GM21360 (cell line): ENCODE data around the gene RHO.
"Not testable (repeated sequence)": the region's sequence is repeated elsewhere in the genome, so short reads cannot be mapped to it uniquely, and the experiment has no call there.

Experiments used
- ATAC-seq: cut with Tn5 transposase; IDR thresholded peaks from one replicate; pipeline ENCODE4 v1.9.1; 2021; ENCODE audit warnings: mild to moderate bottlenecking, moderate library complexity; ENCODE audit not compliant: unreplicated experiment

Gene RHO

GRCh38 chr3:129540776-129541516 lies 12.5 kb downstream of the RHO start:
- ATAC-seq, result no peak

DNA sequence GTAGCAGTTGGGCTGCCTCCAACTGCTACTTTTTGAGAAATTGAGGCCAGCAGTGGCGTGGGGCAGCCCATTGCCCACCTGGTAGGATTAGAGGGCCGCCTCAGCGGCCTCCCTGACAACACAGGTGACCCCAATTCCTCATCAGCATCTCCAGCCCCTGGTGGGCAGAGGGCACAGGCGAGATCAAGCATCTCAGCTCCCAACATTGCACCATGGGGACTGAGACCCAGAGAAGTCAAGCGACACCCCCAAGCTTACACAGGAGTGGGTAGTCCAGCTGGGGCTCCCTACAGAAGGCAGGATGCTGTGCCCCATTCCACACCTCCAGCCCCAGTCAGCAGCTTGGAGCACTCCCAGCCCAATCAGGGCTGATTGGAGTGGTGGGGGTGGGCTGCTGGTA lies 14.3 kb downstream of the RHO start:
- no peak for ATAC-seq

- ATAC-seq, result no peak
Measured at GRCh38 chr3:129543156-129543790, 14.8 kb downstream of the RHO start, which contains the start of gene H1-8. Gene H1-8 (plus strand): TSS chr3:129543175. CDS start chr3:129543219, 44 bp downstream.

DNA sequence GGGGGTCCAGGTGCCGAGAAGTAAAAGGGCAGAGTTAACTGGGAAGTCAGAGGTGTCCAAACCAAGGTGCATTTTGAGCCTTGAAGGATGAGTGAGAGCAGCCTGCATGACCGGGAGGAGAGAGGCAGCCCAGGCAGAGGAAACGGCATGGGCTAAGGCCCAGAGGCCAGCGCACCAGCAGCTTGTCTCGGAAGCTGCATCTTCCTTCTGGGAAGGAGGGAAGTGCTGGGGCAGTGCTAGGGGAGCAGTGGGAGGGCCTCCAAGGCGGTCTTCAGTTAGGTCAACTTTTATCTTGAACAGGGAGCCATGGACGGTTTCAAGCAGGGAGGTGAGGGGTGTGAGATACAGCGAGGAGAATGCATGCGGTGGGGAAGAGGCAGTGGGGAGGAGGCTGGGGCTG lies 15.6 kb downstream of the RHO start:
- ATAC-seq, result no peak

DNA sequence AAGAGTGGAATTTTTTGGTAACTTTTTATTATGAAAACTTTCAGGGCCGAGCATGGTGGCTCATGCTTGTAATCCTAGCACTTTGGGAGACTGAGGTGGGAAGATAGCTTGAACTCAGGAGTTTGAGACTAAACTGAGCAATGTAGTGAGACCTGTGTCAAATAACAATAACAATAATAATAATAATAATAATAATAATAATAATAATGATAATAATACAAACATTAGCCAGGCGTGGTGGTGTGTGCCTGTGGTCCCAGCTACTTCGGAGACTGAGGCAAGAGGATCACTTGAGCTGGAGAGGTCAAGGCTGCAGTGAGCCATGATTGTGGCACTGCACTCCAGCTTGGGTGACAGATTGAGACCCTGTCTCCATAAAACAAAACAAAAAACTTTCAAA lies 17.5 kb downstream of the RHO start:
- ATAC-seq, result not testable (repeated sequence)

DNA sequence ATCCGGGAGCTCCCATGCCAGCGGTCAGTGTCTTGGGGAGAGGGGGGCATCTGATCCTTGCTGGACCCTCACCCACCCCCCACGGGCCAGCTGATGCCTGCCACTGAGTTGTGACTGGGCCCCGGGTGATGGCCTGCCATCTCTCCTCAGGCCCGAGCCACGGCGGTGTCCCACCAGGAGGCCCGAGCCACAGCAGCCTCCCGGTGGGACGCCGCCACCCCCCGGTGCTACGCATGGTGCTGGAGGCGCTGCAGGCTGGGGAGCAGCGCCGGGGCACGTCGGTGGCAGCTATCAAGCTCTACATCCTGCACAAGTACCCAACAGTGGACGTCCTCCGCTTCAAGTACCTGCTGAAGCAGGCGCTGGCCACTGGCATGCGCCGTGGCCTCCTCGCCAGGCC lies 18.8 kb downstream of the RHO start:
- no peak for ATAC-seq

DNA sequence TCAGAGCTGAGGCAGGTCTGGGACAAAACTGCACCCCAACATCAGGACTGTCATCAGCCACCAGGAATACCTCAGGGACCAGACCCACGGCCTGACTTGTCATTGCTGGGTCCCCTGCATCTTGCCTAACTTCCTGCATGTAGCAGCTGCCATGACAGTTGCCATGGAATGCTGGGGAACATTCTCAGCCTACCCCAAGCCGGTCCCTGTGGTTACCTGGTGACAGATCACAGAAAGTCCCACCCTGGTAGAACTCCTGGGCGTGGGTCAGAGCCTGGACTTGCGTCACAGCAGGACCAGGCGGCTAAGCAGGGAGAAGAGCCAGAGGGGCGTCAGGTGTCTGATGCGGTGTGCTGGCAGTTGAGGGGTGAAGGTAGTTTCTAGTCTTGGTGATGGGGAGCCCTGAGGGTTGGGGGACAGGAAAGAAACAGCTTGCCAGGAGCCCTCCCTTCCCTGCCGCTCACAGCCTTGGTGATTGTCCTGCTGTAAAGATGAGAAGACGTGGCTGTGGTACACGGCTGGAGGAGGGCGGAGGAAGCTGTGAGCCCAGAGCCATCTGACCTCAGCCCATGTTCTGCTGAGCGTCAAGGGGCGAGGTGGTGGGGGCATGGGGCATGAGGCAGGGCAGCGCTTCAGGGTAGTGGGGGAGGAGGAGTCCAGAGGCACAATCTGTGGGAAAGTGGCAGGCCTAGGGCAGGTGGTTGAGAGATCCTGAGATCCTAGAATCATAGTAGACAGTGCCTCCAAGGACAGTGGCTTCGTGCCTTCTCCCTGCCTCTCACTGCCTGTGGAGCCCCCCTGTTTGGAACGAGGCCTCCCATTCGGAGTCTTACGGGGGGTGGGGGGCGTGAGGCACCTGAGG lies 19.9 kb downstream of the RHO start:
- no peak for ATAC-seq

- no peak for ATAC-seq
Measured at GRCh38 chr3:129549006-129549800, 20.8 kb downstream of the RHO start.

GRCh38 chr3:129549805-129550204 lies 21.4 kb downstream of the RHO start:
- ATAC-seq, result no peak

GRCh38 chr3:129552287-129553050 lies 24.0 kb downstream of the RHO start:
- no peak for ATAC-seq

DNA sequence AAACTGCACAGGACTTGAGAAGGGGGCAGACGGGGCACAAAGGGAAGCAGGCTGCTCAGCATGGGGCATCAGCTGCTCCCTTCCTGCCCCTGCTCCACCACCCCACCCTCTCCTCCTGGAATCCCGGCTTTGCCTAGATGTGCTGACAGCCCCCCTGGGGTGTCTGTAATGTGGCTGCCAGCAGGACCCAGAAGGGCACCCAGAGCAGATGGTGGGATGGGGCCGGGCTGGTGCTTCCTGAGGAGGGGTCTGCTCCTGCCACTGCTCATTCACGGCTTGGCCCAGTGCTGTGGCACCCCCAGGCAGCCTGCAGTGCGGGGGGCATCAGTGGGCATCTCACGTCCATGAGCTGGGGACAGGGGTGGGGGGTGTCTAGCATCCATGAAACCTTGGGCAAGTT lies 24.7 kb downstream of the RHO start:
- no peak for ATAC-seq

DNA sequence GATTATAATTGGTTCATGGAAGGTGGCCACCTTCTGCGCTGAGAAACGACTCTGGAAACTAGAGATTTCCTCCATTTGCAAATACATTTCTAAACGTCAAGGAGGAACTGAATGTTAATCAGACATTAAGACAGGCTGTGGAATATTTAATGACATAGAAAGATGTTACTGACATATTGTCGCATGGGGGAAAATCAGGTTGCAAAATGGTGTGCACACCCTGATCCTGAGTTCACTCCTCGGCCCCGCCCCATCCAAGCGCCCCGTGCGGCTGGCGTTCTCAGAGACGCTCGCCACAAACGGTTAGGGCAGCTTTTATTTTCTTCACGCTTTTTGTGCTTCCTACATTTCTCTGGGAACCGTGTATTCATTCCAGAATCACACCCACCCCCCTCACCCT lies 25.3 kb downstream of the RHO start:
- no peak for ATAC-seq

DNA sequence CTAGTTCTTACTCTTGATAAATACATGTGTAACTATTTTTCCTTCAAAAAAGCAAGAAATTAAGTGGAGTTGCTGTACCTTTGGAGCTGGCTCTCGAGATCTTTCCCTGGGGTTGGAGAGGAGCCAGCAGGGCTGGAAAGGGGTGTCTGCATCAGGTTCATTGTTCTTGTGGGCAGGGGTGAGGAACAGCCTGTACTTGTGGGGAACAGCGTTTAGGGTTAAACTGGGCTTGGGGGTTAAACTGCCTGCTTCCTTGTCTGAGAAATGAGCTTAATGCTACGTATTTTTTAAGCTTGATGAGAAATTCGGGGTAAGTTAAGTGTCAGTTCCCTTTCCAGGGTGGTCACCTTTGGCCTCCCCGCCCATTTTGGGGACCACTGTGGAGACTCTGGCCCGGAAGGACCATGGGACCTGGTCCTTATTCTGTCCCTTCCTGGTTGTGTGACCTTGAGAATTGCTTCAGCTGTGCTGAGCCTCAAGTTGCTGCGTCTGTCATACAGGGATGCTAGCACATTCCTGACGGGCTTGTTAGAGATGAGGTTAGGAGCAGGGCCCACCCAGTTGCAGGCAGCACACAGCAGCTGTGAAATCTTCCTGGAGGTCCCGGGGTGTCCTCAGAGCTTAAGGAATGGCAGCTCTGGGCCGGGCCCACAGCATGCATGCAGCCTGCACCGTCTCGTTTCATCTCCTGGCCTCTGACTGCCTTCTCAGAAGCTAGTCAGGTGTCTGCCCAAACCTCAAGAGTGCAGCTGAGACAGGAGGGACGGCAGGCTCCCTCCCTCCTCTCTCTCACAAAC lies 26.1 kb downstream of the RHO start:
- no peak for ATAC-seq

- no peak for ATAC-seq
Measured at GRCh38 chr3:129555153-129555550, 26.7 kb downstream of the RHO start.

DNA sequence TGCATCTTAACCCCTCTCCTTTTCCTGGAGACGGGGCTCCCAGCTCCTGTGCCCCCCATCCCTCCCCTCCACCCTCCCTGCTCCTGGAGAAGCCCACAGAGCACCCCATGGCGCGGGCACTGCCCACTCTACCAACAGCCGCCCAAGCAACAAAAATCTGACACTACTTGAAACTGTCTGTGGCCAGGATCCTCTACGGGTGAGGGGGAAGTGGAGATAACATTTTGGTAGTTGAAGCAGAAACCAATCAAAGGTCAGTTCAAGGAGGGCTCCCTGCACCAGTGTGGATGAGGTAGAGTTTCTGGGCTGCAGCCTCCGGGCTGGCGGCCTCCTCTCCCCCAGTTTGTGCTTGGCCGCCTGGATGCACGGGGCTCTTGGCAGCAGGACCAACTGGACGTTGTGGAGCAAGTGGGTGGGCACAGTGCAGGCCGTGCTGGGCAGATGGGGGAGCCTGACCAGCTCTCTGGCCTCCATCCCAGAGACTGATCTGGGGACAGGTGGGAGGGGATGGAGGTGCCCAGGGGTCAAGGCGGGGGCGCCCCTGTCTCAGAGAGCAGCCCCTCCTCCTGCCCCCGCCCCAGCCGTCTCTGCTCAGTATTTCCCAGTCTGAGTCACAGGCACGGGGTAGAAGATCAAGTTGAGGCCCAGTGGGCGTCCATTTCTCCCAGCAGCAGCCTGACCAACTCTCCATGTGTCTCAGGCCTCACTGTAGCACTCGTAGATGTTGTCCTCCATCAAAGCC lies 27.3 kb downstream of the RHO start:
- ATAC-seq, result no peak

GRCh38 chr3:129556358-129556695 lies 27.9 kb downstream of the RHO start:
- ATAC-seq, result no peak

- ATAC-seq, result no peak
Measured at GRCh38 chr3:129556890-129557547, 28.6 kb downstream of the RHO start.

- no peak for ATAC-seq
Measured at GRCh38 chr3:129557548-129557894, 29.1 kb downstream of the RHO start.
